B cell (primary cell): ENCODE measurements around the gene ECHDC1.

ENCODE experiments used
- CTCF ChIP-seq: fragments of 200-600 bp; IDR thresholded peaks from one replicate; pipeline ENCODE4 v1.8.0; 2022; ENCODE audit warnings: antibody characterized with exemption, mild to moderate bottlenecking
- EZH2 ChIP-seq: IDR thresholded peaks from 2 replicates; pipeline ENCODE4 v1.6.1; 2012; ENCODE audit warnings: borderline replicate concordance, low read depth, mild to moderate bottlenecking, moderate library complexity, low read length; ENCODE audit not compliant: insufficient read depth, poor library complexity, severe bottlenecking

DNA sequence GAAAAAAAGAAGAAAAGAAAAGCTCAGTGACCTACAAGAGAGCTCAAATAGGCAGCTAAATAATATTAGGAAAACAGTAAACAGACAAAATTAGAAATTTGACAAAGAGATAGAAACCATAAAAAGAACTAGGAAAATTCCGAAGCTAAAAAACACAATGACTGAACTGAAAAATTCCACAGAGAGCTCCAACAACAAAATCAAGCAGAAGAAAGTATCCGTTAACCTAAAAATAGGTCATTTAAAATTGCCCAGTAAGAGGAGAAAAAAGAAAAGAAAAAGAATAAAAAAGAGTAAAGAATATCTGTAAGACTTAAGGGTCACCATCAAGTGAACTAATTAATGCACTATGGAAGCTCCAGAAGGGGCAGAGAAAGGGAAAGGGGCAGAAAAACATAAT is 6.6 kb upstream of the ECHDC1 start:
- no peak for TF ChIP-seq CTCF
- no peak for TF ChIP-seq EZH2
